Activated T-helper 1 cell treated with Interleukin-2 at 50 U/mL for 16 hours (primary cell): ENCODE data around the gene PPOX.

Source experiments
- DNase-seq: peaks from one replicate; pipeline ENCODE4 v3.0.0-alpha.2; 2020; ENCODE audit warnings: low read depth

Gene PPOX

DNA sequence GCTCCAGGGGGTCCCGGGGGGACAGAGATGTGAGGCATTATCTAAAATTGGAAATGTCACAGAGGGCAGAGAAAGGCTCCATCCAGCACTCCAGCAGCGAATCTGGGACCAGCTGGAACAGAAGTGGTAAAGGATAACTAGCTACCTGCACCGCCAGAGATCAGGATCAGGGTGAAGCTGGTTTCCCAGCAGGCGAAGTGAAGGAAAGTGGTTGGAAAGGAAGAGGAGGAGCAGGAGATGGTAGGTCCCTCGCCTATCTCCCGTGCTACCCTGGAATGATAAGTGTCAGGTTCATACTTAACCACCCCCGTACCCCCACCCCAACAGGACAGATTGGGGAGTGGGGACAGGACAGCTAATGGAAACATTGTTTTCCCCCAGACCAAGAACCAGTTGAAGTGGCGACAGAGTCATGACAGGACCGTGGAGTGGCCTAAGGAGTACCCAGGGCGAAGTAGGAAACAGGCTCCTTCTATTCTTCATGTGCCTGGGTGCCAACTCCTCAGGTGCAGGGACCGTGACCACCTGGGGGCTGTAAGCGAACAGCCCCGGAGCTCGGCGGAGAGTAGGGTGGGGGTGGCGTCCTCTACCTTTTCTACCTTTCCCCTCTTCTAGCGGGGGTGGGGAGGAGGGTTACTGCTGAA is 10.4 kb downstream of the PPOX start:
- no peak for DNase-seq

DNA sequence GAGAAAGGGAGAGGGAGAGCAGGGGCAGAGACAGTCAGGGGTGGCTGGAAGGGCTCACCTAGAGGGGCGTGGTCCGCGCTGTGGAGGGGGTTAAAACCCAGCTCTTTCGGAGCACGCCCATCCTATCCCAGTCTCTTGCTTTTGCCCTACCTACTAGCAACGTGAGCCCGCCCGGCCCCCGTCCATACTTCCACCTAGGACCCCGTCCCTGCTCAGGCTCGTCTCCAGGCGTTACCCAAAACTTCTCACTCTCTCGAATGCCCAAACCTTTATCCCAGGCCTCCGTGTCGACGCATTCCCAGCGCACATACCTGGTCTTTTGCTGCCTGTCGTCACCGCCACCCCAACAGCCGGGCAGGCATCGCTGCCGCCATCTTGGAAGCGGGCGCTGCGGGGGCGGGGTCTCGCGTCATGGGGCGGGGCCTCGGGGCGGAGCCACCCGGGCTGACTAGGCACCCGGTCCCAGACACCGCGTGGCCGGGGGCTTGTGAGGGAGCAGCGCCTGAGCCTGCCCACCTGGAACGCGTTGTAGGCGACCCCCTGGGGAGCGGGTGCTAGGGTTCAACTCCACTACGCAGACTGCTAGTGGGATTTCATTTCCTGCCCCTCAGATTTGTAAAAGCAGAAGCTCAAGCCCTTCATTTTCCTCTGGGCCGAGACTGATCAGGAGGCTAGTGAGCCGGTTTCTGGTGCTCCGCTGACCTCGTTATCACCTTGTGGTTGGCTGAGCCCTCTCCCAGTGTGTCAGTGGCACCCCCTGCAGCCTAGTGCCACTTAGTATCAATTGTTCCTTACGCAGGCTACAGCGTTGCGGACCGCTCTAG is 11.1 kb downstream of the PPOX start, which contains the start of gene B4GALT3:
Gene B4GALT3, minus strand, starts transcription at position 396 of the 824 bp plus-strand sequence. CDS start 1,447 bp downstream, outside the sequence.
- peak; percentile 90 for DNase-seq

DNA sequence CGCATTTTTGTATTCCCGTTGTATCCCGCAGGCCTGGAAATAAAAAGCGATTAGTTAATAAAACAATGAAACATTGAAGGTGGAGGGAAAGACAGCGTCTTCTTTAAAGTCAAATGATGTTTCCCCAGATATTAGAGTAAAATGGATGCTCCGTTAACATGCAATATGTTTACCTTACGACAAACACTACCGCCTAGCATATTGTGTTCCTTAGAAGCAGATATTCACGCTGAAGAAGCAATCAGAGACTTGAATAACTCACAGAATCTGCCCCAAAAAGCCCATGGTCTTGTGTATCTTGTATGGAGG is 11.7 kb downstream of the PPOX start:
- no peak for DNase-seq

DNA sequence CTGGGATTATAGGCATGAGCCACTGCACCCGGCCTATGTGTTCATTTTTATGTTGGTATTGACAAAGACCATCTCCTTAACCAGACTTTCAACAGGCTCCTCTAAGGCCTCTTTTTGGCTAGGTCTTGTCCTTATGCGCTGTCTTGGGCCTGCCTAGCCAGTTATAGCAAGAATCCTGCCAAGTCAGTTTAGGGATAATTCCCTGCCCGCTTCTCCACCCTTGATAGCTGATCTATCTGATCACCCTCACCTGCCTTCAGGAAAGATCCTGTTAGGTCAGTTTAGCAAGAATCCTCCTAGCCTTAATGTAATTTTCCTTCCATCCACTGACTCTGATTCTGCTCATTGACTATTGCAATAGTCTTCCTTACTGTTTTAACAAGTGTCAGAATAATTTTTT is 13.5 kb downstream of the PPOX start:
- no peak for DNase-seq

DNA sequence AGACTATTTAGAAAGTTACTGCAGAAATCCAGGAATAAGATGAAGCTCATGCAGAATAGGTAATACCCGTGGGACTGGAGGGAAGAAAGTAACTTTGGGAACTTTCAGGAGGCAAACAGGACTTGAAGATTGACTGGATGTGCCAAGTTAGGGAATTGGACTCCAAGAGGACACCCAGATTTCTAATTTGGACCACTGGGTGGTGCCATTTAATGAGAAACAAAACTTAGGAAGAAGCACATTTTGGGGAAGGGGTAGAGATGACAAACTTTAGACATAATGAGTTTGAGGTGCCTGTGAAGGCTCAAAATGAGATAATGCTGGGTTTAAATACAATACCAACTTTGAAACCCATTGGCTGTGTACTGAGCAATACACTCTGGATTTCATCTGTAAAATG is 14.4 kb downstream of the PPOX start:
- DNase-seq = no peak

DNA sequence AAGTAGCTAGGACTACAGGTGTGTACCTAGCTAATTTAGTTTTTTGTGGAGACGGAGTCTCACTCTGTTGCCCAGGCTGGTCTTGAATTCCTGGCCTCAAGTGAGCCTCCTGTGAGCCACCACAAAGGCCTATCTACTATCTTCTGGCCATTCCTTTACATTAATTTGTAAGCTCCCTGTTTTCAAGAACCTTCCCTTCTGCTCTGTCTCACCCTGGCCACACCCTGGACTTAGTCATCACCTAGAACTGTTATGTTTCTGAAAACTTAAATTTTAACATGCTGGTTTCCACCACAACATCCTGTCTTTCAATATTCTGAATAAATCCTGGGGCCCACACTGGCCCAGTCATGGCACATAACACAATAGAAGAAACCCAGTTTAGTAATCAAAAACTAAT is 16.0 kb downstream of the PPOX start:
- DNase-seq = peak; percentile 41

DNA sequence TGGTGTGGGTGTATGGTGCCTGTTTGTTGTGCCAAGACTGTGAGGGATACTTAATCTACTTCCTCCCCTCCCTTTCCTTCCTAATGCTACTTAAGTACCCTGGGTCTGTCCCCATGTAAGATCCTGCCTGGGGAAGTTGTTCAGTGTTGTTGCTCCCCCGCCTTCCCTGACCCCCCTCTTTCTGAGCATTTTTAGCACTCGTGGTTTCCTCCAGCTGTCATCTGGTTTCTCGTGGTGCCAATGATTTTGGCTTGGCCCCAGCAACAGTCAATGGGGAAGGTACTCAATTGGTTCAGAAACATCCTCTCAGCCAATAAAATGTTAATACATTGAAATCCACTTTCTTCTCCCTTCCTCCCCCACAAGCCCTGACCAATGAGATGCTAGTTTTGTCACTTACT is 19.1 kb downstream of the PPOX start:
- DNase-seq = peak; percentile 66

DNA sequence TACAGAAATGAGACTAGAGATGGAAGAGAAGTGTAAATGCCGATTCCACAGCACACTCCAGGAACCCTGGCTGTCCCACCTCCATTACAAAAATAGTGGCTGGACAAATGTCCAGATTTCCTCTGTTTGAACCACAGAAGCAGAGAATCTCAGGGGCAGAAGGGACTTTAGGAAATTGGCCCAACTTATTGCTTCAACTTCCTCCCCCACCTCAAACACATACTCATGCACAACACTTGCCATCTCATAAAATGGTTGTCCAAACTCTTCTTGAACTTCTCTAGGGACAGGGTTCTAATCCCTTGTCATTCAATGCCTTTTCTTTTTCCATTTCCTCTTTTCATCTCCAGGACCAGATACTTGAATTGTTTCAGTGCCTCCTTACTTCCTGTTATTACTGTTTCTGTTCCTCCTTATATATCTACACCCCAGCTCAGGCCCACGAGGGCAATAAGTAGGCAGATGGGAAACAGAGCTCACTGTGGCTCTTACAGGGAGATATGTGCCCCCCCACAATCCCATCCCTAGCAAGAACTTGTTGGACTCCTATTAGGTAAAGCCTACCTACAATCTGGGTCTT is 19.6 kb downstream of the PPOX start:
- no peak for DNase-seq

DNA sequence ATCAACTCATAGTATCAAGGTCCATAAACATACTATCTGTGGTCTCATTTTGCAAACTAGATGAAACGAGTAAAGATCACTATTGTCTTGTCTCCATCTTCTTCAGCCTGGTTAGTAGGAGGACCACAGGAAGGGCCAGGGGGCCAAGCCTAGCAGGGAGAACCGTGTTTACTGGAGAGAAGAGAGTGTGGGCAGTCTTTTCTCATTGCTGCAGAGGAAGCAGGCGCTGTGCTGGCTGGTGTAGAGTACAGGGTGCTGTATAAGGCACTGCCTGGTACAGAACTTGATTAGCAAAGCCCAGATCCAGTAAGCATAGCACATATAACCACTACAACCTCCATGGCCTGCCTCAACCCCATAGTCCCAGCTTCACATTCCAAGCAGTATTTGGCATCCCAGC is 21.1 kb downstream of the PPOX start:
- DNase-seq = no peak

DNA sequence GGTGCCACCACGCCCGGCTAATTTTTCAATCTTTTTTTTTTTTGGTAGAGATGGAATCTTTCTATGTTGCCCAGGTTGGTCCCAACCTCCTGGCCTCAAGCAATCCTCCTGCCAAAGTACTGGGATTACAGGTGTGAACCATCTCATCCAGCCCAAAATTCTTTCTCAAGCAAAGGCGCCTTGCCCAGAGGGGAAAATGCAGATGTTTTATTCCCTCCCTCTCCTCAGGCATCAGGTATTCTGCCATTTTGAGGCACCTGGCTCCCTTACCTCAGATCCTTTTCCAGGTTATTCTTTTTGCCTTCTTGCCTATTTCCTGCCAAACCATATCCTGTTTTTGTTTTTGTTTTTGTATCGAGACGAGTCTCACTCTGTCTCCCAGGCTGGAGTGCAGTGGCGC is 22.2 kb downstream of the PPOX start:
- no peak for DNase-seq

DNA sequence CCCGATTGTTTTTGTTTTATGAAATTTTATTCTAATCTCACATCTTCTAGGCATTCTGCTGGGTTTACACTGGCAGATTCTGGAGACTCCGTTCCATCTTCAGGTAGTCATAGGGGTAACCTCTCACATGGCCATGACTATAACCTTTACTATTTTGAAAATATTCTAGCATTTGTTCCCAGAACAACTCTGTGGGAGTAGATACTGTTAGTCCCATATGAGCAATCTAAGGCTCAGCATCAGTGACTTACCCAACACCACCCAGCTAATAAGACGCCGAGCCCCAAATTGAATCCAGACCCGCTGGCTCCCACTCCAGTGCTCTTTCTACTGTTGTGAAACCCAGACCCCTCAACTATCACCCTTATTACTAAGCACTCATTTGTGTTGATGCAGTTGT is 22.8 kb downstream of the PPOX start:
- no peak for DNase-seq

DNA sequence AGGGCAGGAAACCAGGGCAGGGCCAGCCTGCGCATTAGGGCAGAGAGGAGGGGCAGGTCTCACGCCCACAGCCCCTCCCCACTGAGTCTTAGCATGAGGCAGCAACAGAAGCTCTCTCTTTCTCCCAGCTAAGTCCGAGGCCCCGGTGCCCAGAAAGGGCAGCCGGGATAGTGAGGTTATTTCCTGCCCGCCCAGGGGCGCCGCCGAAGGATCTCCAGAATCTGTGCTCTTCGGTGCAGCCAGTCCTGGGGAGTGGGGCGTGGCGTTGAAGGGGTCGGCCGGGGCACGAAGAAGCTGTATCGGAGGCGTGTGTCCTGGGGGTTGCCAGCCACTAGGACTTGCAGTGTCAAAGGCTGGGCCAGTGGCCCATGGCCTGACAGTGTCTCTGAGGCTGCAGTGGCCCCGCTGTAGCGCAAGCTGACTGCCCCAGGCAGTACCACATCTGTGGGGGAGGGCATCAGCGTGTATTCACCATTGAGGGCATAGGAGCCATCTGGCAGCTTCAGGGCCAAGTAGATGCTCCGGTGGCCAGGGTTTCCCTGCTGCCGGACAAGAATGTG is 24.8 kb downstream of the PPOX start:
- no peak for DNase-seq

DNA sequence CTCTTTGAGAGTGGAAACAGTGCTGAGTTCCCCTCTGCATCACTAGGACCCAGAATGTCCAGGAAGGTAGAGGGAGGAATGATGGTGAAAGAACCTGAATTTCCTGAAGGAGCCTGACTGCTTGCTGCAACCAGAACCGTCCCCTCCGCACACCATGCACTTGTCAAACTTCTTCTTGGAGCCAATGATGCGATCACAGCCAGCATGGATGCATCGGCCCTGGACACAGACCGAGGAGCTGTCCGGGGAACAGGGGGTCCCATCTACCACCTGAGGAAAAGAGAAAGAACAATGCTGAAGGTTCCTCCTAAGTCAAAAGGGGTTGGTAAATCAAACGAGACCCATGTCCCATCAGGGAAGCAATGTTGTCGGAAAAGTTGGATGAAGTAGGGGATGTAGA is 25.7 kb downstream of the PPOX start:
- DNase-seq = no peak

DNA sequence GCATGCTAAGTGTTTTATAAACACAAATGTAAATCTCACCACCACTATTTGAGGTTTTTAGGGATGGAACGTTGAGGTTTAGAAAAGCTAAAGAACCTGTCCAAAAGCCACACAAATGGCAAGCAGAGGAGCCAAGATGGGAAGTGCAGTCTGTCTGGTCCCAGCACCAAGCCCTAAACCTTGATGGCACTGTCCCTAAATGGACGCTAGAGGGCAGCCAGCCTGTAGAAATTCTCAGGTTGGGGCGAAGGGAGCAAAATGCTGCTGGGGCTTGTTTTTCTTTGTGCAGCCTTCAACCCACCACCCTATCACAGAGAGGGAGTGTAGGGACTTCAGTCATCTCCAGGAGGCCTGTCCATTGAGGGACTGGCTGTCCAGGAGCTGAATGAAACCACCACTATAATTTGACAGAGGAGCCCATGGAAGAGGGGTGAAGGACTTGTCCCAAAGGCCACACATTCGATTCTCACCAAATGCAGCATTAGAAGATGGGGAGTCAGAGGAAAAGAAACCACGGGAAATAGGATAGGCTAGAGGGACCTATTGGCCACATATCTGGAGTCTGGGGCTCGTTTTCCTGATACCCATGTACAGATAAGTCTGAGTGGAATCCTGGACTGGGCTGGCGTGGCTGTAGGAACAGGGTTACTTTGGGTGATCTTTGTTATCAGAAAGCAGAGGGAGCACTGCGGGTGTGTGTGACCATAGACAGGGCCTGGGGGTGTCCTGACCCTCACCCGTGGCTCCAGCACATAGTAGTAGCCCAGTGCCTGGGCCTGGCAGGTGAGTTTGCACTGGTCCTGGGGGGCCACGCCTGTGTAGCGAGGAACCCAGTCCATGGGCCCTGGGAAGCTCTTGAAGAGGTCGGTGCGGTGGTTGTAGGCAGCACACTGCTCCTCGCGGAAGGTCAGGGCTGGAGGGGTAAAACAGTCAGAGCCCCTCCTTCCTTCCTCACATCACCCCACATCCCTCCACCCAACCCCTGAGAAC is 26.5 kb downstream of the PPOX start:
- peak; percentile 51 for DNase-seq

DNA sequence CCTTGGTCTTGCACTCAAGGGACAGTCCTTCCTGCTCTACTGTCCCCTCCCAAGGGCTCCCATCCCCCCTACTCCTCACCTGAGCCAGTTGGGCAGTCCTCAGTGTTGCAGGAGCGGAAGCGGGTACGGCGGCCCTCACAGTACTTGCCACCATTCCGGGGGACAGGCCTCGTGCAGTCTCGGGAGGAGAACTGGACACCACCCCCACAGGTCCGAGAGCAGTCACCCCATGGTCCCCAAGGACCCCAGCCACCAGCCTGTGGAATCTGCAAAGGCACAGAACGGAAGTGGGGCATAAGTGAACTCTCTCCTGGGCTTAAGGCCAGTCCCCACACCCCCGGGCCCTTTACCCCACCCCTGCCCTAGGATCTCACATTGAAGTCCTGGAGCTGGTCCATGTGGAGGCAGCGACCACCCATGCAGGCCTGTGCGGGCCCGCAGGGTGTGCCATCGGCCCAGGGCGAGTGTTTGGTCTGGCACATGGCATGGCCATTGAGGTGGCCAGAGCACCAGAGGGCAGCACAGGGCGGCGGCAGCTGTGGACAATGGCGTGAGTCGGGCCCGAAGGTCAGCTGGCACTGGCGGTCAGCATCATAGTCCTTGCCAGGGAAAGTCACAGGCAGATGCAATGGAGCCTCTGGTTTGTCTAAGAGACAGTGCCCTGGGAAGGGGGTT is 27.5 kb downstream of the PPOX start:
- no peak for DNase-seq

DNA sequence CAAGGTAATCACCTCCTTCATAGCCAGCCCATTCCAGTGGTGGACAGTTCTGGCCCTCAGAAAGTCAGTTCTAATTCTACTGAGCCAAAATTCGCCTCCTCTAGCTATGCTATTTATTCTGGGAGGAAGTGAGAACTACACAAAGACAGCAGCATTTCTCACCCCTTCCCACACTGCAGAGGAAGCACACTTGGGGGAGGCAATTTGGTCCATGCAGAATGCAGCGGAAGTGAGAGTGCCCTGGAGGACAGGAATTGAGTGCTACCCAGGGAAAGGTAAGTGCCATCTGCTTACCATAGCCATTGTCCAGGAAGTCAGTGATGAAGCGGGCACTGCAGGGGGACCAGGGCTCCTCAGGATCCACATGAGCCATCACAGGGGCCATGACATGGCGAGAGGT is 28.9 kb downstream of the PPOX start:
- no peak for DNase-seq

DNA sequence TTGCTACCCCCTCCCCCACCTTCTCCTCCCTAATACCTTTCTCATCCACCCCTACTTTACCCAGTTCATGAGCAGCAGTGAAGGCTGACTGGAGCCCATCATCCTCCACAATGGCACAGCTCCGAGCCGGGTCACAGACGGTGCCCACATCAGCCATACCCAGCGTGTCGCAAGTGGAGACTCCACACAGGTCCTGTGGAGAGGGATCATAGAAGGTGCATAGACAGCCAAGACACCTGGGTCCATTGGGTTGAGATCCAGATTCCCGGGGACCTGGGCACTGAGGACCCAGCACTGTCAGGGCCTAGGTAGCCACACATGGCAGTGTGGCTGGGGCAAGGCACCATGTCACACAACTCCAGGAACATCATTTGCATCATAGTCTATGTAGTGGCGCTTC is 29.9 kb downstream of the PPOX start:
- DNase-seq = no peak

DNA sequence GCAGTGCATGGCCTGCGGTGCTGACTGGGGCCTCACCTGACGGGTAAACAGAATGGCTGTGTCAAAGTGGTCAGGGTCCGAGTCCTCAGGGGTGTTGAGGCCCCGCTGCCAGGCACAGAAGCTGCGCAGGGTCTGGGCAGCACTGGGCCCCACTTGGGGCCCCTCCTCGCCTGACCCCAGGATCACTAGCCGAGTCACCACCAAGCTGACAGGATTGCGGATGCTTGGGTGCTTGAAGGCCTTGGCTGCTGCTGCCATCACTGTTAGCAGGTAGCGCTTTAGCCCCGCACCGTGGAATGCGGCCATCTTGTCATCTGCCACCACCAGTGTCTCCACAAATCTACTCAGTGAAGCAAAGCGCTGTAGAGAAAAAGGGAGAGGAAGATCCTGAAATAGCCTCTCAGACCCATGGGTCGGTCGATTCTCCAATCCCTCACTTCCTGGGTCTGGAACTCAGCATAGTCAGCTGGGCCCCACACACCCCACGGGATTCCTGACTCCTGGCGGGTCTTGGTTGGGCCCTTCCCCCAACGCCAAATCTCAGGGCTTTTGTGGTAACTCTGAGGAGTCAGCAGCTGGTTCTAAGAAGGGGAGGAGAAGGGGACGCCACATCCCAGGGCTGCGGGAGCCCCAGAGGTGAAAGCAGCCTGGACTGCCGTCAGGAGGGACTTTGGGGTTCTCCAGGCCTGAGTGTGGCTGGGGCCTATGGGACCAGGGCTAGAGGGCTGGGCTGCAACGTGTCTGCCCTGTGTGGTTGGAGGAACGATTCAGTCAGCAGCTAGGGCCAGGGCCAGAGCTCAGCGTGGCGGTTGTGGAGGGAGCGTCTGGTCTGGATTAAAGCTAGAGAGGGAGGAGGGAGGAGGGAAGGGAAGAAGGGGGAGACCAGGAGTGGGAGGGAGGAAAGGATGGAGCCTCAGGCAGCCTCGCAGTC is 30.6 kb downstream of the PPOX start:
- DNase-seq = no peak

DNA sequence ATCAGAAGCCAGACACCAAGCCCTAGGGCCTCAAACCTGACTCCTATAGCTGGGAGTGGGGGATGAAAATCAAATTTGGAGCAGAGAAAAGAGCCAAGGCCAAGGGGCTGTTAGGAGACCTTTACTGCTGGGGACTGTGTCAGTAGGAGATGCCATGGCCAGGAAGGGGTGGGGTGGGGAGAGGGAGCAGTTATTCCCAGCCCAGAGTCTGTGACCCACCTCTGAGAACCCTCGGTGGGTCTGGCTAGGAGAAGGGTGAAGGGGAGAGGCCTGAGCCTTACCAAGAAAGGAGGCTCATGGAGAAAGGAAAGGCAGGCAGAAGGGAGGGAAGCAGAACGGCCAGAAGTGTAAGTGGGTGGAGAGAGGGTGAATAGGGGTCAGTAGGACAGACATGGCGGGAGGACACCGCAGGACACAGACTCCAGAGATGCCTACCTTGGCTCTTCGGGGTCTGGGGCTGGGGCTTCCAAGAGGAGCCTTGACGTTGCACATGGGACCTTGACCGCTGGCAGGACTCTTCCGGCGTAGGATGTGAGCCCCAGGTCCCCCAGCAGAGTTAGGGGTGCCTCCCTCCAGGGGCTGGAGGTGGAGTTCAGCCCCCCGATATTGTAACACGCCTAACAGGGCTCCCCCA is 31.5 kb downstream of the PPOX start:
- DNase-seq = no peak
